ENCODE data around the gene IKZF2. TPM values are rescaled to one million over a fixed set of nuclear protein-coding genes. Genes with fewer than 3 reads are reported as not detected.

IKZF2 gene
- total RNA-seq, 1 experiment from 2014 or later = 1.6 TPM

- no peak overlapping the region for H3K27ac ChIP-seq (ENCODE audit: low read depth, low read length)
- no peak overlapping the region for H3K4me3 ChIP-seq (replicated peaks in 1 of 2; ENCODE audit: low read depth in 1 of 2, low read length in 2 of 2)
- ATAC-seq (no peak), DNase-seq (ENCODE audit: low read depth, low spot score) (no peak)
- H3K79me2 ChIP-seq (ENCODE audit: insufficient read depth, low read length) = no peaks in the 10 kb centered on the region
- no peaks in the 10 kb centered on the region for H3K27me3 ChIP-seq (ENCODE audit: insufficient read depth, low read length)
- TF ChIP-seq FOSL1 (IDR thresholded peaks at IDR 0.05; ENCODE audit: low read depth) (no peak), CEBPB (IDR thresholded peaks at IDR 0.05; ENCODE audit: low read depth) (no peak), ELF1 (IDR thresholded peaks at IDR 0.05; ENCODE audit: borderline replicate concordance, low read depth) (no peak)
- POLR2A ChIA-PET = no interaction called here
- H3K9me2 ChIP-seq (ENCODE audit: insufficient read depth) = no peaks in the 10 kb centered on the region
- H3K4me1 ChIP-seq (ENCODE audit: control insufficient read depth in 1 of 2, insufficient read depth in 2 of 2, low read length in 2 of 2) = no peaks in the 10 kb centered on the region
- no peak overlapping the region for H2AFZ ChIP-seq (ENCODE audit: low read depth, low read length, poor library complexity, severe bottlenecking)
- H3K36me3 ChIP-seq (ENCODE audit: control insufficient read depth in 1 of 2, insufficient read depth in 2 of 2, low read length in 2 of 2) = no peaks in the 10 kb centered on the region
- H4K20me1 ChIP-seq (ENCODE audit: insufficient read depth) = no peaks in the 10 kb centered on the region
- no peak overlapping the region for H3K4me2 ChIP-seq (ENCODE audit: low read length)
- RAD21 ChIA-PET (ENCODE audit: low non-redundant PET in 1 of 2, low total read pairs in 2 of 2, uncharacterized antibody in 2 of 2, unreplicated experiment in 2 of 2) = no interaction called here
- H3K9me3 ChIP-seq (ENCODE audit: control insufficient read depth in 1 of 2, insufficient read depth in 1 of 2, low read depth in 1 of 2, low read length in 2 of 2) = no peaks in the 10 kb centered on the region
- CTCF ChIA-PET = no interaction called here
- H3K9ac ChIP-seq (ENCODE audit: low read length) = no peak overlapping the region
- BruUV-seq (replicated peaks) = no TSS peak
- intact Hi-C loops (cut with micrococcal nuclease) = no loop called here
Observed at GRCh38 chr2:213108308-213108707, 43.1 kb downstream of the IKZF2 start.

- H3K79me2 ChIP-seq (ENCODE audit: insufficient read depth, low read length) = no peaks in the 10 kb centered on the region
- intact Hi-C loops (cut with micrococcal nuclease) = no loop called here
- H4K20me1 ChIP-seq (ENCODE audit: insufficient read depth) = no peaks in the 10 kb centered on the region
- no peak overlapping the region for H3K4me3 ChIP-seq (replicated peaks in 1 of 2; ENCODE audit: low read depth in 1 of 2, low read length in 2 of 2)
- DNase-seq (ENCODE audit: low read depth, low spot score) = no peak
- H3K36me3 ChIP-seq (ENCODE audit: control insufficient read depth in 1 of 2, insufficient read depth in 2 of 2, low read length in 2 of 2) = no peaks in the 10 kb centered on the region
- no peaks in the 10 kb centered on the region for H3K9me3 ChIP-seq (ENCODE audit: control insufficient read depth in 1 of 2, insufficient read depth in 1 of 2, low read depth in 1 of 2, low read length in 2 of 2)
- ChIA-PET POLR2A (no interaction called here), RAD21 (ENCODE audit: low non-redundant PET in 1 of 2, low total read pairs in 2 of 2, uncharacterized antibody in 2 of 2, unreplicated experiment in 2 of 2) (interaction anchor here in 1 of 2 experiments (0.7 kb wide), 1 partner anchor 1356 kb away, joined by 7 read pairs; no protein-coding TSS in a partner anchor), CTCF (no interaction called here)
- no peaks in the 10 kb centered on the region for H3K4me1 ChIP-seq (ENCODE audit: control insufficient read depth in 1 of 2, insufficient read depth in 2 of 2, low read length in 2 of 2)
- no peak for ATAC-seq
- H3K4me2 ChIP-seq (ENCODE audit: low read length) = no peak overlapping the region
- H3K9ac ChIP-seq (ENCODE audit: low read length) = no peak overlapping the region
- no peak overlapping the region for H3K27ac ChIP-seq (ENCODE audit: low read depth, low read length)
- BruUV-seq (replicated peaks) = no TSS peak
- H3K9me2 ChIP-seq (ENCODE audit: insufficient read depth) = no peaks in the 10 kb centered on the region
- no peak overlapping the region for H2AFZ ChIP-seq (ENCODE audit: low read depth, low read length, poor library complexity, severe bottlenecking)
- H3K27me3 ChIP-seq (ENCODE audit: insufficient read depth, low read length) = no peaks in the 10 kb centered on the region
- TF ChIP-seq FOSL1 (IDR thresholded peaks at IDR 0.05; ENCODE audit: low read depth) (no peak), EZH2 (IDR thresholded peaks at IDR 0.05) (no peak), ZNF274 (IDR thresholded peaks at IDR 0.05; ENCODE audit: low read depth, low read length) (no peak), POLR2AphosphoS5 (IDR thresholded peaks at IDR 0.05; ENCODE audit: low read depth, low read length) (no peak), CBX3 (IDR thresholded peaks at IDR 0.05; ENCODE audit: low read depth) (no peak), RAD21 (IDR thresholded peaks at IDR 0.05; ENCODE audit: low read depth) (no peak), EGR1 (IDR thresholded peaks at IDR 0.05; ENCODE audit: low read depth) (no peak), MAX (IDR thresholded peaks at IDR 0.05) (no peak), ATF3 (IDR thresholded peaks at IDR 0.05) (no peak), ELF1 (IDR thresholded peaks at IDR 0.05; ENCODE audit: borderline replicate concordance, low read depth) (no peak), ZFX (IDR thresholded peaks at IDR 0.05) (no peak), ZBTB33 (IDR thresholded peaks at IDR 0.05; ENCODE audit: extremely low read depth, insufficient replicate concordance, low read length) (no peak), EZH2phosphoT487 (IDR thresholded peaks at IDR 0.05; ENCODE audit: borderline replicate concordance) (no peak), POLR2A (IDR thresholded peaks at IDR 0.05; ENCODE audit: borderline replicate concordance, extremely low read depth, insufficient read depth, insufficient read length) (no peak), SRF (IDR thresholded peaks at IDR 0.05; ENCODE audit: low read depth) (no peak)
Observed at GRCh38 chr2:213107728-213108127, 43.7 kb downstream of the IKZF2 start.
